HEK293 (cell line): ENCODE data around the gene POLN.

Source experiments
- CTCF ChIA-PET: fragments of 350-600 bp; formaldehyde crosslinking; extraction: SDS; loops from one replicate; lab custom pipeline; 2021; ENCODE audit warnings: antibody characterized with exemption; lab: Yijun Ruan, JAX
- POLR2A ChIA-PET: fragments of 300-600 bp; formaldehyde crosslinking; extraction: SDS; loops from one replicate; lab custom pipeline; 2020; ENCODE audit warnings: antibody characterized with exemption, inconsistent platforms; lab: Yijun Ruan, JAX
- H3K27ac ChIP-seq: fragments of 200-500 bp; sonication (Bioruptor generic); 2 replicates; pipeline ENCODE4 v1.5.1; 2014; ENCODE audit warnings: low read depth, low read length, control low read depth, inconsistent platforms; ENCODE audit errors: extremely low read depth
- H3K36me3 ChIP-seq, 2 experiments: fragments of 200-500 bp in 1 of 2; sonication (Bioruptor generic) in 1 of 2; 1 replicate in 1 of 2; 2 replicates in 1 of 2; pipeline ENCODE4 v1.5.1; 2014 to 2017; ENCODE audit warnings: inconsistent platforms in 2 of 2, low read length in 2 of 2; ENCODE audit not compliant: control insufficient read depth in 2 of 2, insufficient read depth in 1 of 2
- H3K4me1 ChIP-seq: fragments of 200-500 bp; sonication (Bioruptor generic); 2 replicates; pipeline ENCODE4 v1.5.1; 2014; ENCODE audit warnings: mild to moderate bottlenecking, low read length, inconsistent platforms; ENCODE audit not compliant: control insufficient read depth, insufficient read depth
- H3K4me3 ChIP-seq: 2 replicates; pipeline ENCODE4 v1.5.1; 2011; ENCODE audit warnings: low read depth, mild to moderate bottlenecking, control low read depth, low read length, moderate library complexity
- H3K9me3 ChIP-seq: fragments of 200-500 bp; sonication (Bioruptor generic); 2 replicates; pipeline ENCODE4 v1.5.1; 2014; ENCODE audit warnings: low read depth, low read length, inconsistent platforms; ENCODE audit not compliant: control insufficient read depth, insufficient read depth
- GLI4 ChIP-seq: fragments of 450-650 bp; formaldehyde crosslinking; IDR thresholded peaks from 2 replicates; pipeline ENCODE4 v1.5.1; 2016; ENCODE audit warnings: missing biosample characterization, missing genetic modification characterization
- GLIS2 ChIP-seq: fragments of 450-650 bp; formaldehyde crosslinking; IDR thresholded peaks from 2 replicates; pipeline ENCODE4 v1.5.1; 2016; ENCODE audit warnings: missing biosample characterization, missing genetic modification characterization
- KLF10 ChIP-seq: fragments of 450-650 bp; IDR thresholded peaks from 2 replicates; pipeline ENCODE4 v1.5.1; 2018; ENCODE audit warnings: missing biosample characterization, mild to moderate bottlenecking, missing genetic modification characterization
- PRDM2 ChIP-seq: fragments of 450-650 bp; formaldehyde crosslinking; IDR thresholded peaks from 2 replicates; pipeline ENCODE4 v1.5.1; 2016; ENCODE audit warnings: missing biosample characterization, missing genetic modification characterization, borderline replicate concordance
- WT1 ChIP-seq: fragments of 450-650 bp; formaldehyde crosslinking; IDR thresholded peaks from 2 replicates; pipeline ENCODE4 v1.5.1; 2016; ENCODE audit warnings: missing biosample characterization, missing genetic modification characterization
- ZBTB1 ChIP-seq: fragments of 450-650 bp; formaldehyde crosslinking; IDR thresholded peaks from 2 replicates; pipeline ENCODE4 v1.5.1; 2016; ENCODE audit warnings: missing biosample characterization, missing genetic modification characterization
- ZFP3 ChIP-seq: fragments of 450-650 bp; formaldehyde crosslinking; IDR thresholded peaks from 2 replicates; pipeline ENCODE4 v1.5.1; 2016; ENCODE audit warnings: low read depth, missing biosample characterization, missing genetic modification characterization
- ZFP37 ChIP-seq: fragments of 450-650 bp; formaldehyde crosslinking; IDR thresholded peaks from 2 replicates; pipeline ENCODE4 v1.5.1; 2016; ENCODE audit warnings: missing biosample characterization, missing genetic modification characterization
- ZIC2 ChIP-seq: fragments of 450-650 bp; formaldehyde crosslinking; IDR thresholded peaks from 2 replicates; pipeline ENCODE4 v1.5.1; 2016; ENCODE audit warnings: missing biosample characterization, missing genetic modification characterization
- ZNF292 ChIP-seq: fragments of 450-650 bp; formaldehyde crosslinking; IDR thresholded peaks from 2 replicates; pipeline ENCODE4 v1.5.1; 2016; ENCODE audit warnings: low read depth, missing biosample characterization, missing genetic modification characterization, borderline replicate concordance
- ZNF350 ChIP-seq: fragments of 450-650 bp; formaldehyde crosslinking; IDR thresholded peaks from 2 replicates; pipeline ENCODE4 v1.5.0; 2017; ENCODE audit warnings: missing biosample characterization, mild to moderate bottlenecking, missing genetic modification characterization
- ZNF362 ChIP-seq: fragments of 450-650 bp; formaldehyde crosslinking; IDR thresholded peaks from 2 replicates; pipeline ENCODE4 v1.5.1; 2016; ENCODE audit warnings: missing biosample characterization, missing genetic modification characterization
- ZNF416 ChIP-seq: fragments of 450-650 bp; formaldehyde crosslinking; IDR thresholded peaks from 2 replicates; pipeline ENCODE4 v1.5.1; 2016; ENCODE audit warnings: missing biosample characterization, missing genetic modification characterization

POLN gene

GRCh38 chr4:2249526-2250356 is 7.8 kb upstream of the POLN start:
- Histone ChIP-seq H3K9me3 (no peaks in the 10 kb centered on the region), H3K36me3 (peaks cover 0 to 58% of the 10 kb centered on the region in 2 experiments; a peak in 1 of 3 replicates), H3K4me1 (no peaks in the 10 kb centered on the region), H3K27ac (no peak overlapping the region), H3K4me3 (no peak overlapping the region)
- POLR2A ChIA-PET = interaction anchor here (0.7 kb wide), 1 partner anchor 143 kb away, joined by 5 read pairs; no protein-coding TSS in a partner anchor
- CTCF ChIA-PET = no interaction called here
- TF ChIP-seq ZFP3 (tag by site-specific recombination) = no peak
- no peak for TF ChIP-seq ZNF350
- no peak for TF ChIP-seq KLF10 (tag by site-specific recombination)
- TF ChIP-seq ZBTB1 (tag by site-specific recombination) = no peak
- no peak for TF ChIP-seq GLI4 (tag by site-specific recombination)
- no peak for TF ChIP-seq ZNF292
- TF ChIP-seq PRDM2 (tag by site-specific recombination) = no peak
- no peak for TF ChIP-seq WT1 (tag by site-specific recombination)
- TF ChIP-seq ZNF362 (tag by site-specific recombination) = no peak

GRCh38 chr4:2248821-2249261 is 6.9 kb upstream of the POLN start:
- no peaks in the 10 kb centered on the region for H3K9me3 ChIP-seq
- H3K4me3 ChIP-seq = no peak overlapping the region
- ChIA-PET POLR2A (interaction anchor here (0.7 kb wide), 1 partner anchor 144 kb away, joined by 5 read pairs; no protein-coding TSS in a partner anchor), CTCF (no interaction called here)
- TF ChIP-seq ZFP37 = no peak
- TF ChIP-seq GLIS2 (tag by site-specific recombination) = peak; percentile 31; the same call in 1 of the 2 replicates
- no peak overlapping the region for H3K27ac ChIP-seq
- no peaks in the 10 kb centered on the region for H3K4me1 ChIP-seq
- H3K36me3 ChIP-seq = peaks cover 0 to 49% of the 10 kb centered on the region in 2 experiments; a peak in 1 of 3 replicates

GRCh38 chr4:2248044-2248780 is 6.3 kb upstream of the POLN start:
- H3K27ac ChIP-seq = no peak overlapping the region
- TF ChIP-seq ZNF416 (tag by site-specific recombination) (no peak), ZIC2 (tag by site-specific recombination) (peak; percentile 86)
- H3K4me1 ChIP-seq = no peaks in the 10 kb centered on the region
- H3K9me3 ChIP-seq = no peaks in the 10 kb centered on the region
- H3K4me3 ChIP-seq = no peak overlapping the region
- ChIA-PET CTCF (no interaction called here), POLR2A (interaction anchor here (0.5 kb wide), 1 partner anchor 188 kb away, joined by 6 read pairs; no protein-coding TSS in a partner anchor)
- H3K36me3 ChIP-seq = peaks cover 0 to 43% of the 10 kb centered on the region in 2 experiments; a peak in 1 of 3 replicates
